ENCODE data around the gene WHRN.

WHRN gene

GRCh38 chr9:114416906-114417305 is 88.4 kb downstream of the WHRN start:
- DNase-seq, result no peak

GRCh38 chr9:114416290-114416689 is 89.0 kb downstream of the WHRN start:
- no peak for DNase-seq

GRCh38 chr9:114414346-114414745 is 90.9 kb downstream of the WHRN start:
- no peak for DNase-seq

GRCh38 chr9:114413861-114414301 is 91.4 kb downstream of the WHRN start:
- DNase-seq, result no peak

- DNase-seq, result no peak
Observed at GRCh38 chr9:114412048-114412683, 93.1 kb downstream of the WHRN start.

- no peak for DNase-seq
Observed at GRCh38 chr9:114411452-114411851, 93.8 kb downstream of the WHRN start.

DNA sequence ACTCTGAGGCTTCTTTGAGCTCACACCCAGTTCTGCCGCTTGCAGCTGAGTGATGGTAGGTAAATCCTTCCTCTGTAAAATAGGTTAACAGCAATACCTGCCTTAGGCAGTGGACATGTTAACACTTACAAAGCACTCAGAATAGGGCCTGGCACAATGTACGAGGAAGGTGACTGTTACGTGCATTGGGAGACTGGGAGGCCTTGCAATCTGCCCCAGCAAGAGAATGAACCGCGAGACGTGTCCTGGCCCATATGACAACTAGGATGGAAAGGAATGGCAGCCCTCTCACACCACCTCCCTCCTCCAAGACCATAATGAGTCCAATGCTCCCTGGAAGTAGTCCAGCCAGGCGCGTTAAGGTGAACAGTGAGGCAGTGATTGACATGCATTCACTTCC is 94.4 kb downstream of the WHRN start:
- DNase-seq, result no peak

GRCh38 chr9:114409842-114410241 is 95.4 kb downstream of the WHRN start:
- no peak for DNase-seq

DNA sequence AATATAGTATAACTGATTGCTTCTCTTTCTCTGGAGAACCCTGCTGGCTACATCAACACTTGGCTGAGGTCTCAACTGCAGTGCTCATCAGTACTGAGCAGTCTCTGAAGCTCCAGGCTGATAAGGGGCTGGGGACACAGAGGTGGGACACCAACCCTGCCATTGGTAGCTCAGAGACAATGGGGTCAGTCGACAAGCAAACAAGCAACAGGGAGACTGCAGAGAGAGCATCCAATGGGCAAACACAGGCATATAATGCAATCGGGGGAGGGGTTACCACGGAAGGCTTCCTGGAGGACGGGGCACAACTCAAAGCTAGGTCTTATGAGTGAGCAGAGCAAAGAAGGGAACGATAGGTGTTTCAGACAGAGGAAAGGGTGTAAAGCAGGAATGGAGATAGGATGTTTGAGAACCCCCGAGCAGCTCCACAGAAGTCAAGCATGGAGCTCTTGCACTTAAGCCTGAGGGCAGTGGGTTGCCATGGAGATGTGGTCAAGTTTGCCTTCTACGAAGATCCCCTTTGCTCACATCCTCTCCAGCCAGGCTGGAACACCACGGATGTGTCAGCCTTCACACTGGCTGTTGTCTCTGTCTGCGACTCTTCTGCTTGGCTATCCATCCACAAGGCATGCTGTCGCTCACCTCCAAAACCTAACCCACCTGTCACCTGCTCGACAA is 96.0 kb downstream of the WHRN start:
- no peak for DNase-seq

DNA sequence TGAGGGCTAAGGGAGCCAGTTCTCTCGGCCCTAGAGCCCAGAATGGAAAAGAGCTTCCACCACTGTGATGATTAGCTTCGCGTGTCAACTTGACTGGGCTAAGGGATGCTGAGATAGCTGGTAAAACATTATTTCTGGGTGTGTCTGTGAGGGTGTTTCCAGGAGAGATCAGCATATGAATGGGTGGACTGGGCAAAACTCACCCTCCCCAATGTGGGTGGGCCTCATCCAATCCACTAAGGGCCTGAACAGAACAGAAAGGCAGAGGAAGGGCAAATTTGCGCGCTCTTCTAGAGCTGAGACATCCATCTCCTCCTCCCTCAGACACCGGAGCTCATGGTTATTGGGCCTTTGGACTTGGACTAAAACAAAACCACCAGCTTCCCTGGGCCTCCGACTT is 96.6 kb downstream of the WHRN start:
- no peak for DNase-seq

GRCh38 chr9:114407889-114408288 is 97.4 kb downstream of the WHRN start:
- no peak for DNase-seq

- no peak for DNase-seq
Observed at GRCh38 chr9:114406441-114406840, 98.8 kb downstream of the WHRN start.

DNA sequence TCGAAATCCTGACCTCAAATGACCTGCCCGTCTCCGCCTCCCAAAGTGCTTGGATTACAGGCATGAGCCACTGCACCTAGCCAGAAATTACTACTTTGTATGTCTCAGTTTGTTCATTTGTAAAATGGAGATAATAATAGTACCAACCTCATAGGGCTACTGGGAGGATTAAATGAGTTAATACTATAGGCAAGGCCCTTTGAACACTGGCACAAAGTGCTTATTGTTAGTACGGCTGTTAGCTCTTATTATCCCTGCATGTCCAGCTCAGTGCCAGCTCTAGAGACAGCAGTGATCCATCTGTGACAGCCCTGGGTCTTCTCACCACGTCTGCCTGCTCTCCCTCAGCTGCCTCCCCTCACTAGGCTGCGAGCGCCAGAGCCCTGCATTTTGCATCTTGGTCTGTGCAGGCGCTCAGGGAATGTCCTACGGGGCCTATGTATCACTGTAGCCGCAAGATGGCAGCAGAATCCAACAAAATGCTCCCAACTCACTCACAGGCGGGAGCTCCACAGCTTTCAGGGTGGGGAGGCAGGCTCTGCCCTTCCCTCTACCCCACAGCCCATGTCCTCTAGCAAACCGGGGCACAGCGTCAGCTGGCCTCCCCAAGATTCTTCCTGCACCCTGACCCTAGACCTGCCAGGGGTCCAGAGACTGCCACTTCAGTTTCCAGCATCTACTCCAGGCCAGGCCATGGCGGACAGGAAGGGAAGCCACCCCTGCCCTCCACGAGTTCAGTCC is 99.8 kb downstream of the WHRN start:
- peak; percentile 80 to 83 for DNase-seq

DNA sequence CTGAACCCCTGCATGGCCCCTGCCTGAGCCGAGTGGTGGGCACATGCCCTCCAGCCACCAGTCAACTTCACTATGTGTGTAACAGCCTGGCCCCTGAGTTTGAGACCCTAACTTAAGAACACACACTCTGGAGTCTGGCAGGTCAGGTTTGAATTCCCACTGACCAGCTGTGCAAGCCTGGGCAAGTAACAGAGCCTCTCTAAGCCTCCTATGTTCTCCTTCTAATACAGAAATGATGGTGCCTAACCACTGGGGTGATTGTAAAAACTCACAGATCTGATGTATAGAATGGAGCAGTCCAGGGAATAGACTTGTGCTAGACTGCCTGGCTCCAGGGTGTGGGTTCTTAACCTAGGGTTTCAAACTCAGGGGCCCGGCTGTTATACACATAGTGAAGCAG is 100.7 kb downstream of the WHRN start:
- no peak for DNase-seq

GRCh38 chr9:114403153-114403756 is 102.0 kb downstream of the WHRN start:
- DNase-seq, result no peak

DNA sequence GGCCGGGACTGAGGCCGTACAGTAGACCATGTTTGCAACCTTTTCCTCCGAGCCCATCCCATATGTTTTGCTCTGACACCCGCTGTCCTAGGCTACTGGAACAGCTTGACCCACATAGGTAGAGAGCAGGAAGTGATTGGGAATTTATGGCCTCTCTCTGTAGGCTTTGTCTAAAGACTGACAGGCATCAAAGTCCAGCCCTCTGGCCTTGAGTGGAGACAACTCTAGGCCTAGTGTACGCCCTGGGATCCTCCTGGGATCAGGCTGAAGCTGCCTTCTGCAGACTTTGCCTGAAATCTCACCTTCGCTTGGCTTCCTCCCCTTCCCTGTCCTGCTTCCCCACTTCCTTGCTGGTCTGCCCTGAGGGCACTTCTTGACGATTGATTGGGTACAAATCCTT is 103.9 kb downstream of the WHRN start:
- DNase-seq, result no peak

GRCh38 chr9:114400772-114401171 is 104.5 kb downstream of the WHRN start:
- no peak for DNase-seq

- no peak for DNase-seq
Observed at GRCh38 chr9:114400219-114400618, 105.1 kb downstream of the WHRN start.

DNA sequence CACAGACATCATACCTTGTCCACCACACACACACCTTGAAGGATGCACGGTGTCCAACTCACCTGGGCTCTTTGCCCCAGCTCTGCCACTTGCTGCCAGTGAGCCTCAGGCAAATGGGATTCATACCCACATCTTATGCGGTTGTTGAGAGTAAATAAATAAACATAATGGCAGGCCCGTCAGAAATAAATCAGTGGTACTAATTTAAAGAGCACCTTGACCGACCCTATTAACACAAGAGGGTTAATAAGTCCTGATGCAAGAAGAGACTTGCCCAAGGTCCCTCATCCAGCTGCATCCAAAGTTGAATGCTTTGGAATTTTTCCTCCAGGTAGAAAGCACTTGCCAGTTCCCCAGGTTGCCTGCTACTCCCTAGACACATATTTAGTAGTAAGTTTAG is 105.9 kb downstream of the WHRN start:
- no peak for DNase-seq

GRCh38 chr9:114397848-114398605 is 107.2 kb downstream of the WHRN start:
- peak; percentile 86 to 92 for DNase-seq

GRCh38 chr9:114397219-114397847 is 107.9 kb downstream of the WHRN start:
- DNase-seq, result no peak

- no peak for DNase-seq
Observed at GRCh38 chr9:114396558-114397218, 108.6 kb downstream of the WHRN start.

Measured in hippocampal formation (tissue), 2 donors.